CD4-positive, alpha-beta T cell treated with Interleukin-10 for 1 hour (primary cell): ENCODE results near the gene CXCL13.
"Not testable (repeated sequence)": the region's sequence is repeated elsewhere in the genome, so short reads cannot be mapped to it uniquely, and the experiment has no call there.

Experiments used
- DNase-seq: peaks from one replicate; pipeline ENCODE4 v3.0.0-alpha.2; 2020

The CXCL13 gene, protein sequence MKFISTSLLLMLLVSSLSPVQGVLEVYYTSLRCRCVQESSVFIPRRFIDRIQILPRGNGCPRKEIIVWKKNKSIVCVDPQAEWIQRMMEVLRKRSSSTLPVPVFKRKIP

DNA sequence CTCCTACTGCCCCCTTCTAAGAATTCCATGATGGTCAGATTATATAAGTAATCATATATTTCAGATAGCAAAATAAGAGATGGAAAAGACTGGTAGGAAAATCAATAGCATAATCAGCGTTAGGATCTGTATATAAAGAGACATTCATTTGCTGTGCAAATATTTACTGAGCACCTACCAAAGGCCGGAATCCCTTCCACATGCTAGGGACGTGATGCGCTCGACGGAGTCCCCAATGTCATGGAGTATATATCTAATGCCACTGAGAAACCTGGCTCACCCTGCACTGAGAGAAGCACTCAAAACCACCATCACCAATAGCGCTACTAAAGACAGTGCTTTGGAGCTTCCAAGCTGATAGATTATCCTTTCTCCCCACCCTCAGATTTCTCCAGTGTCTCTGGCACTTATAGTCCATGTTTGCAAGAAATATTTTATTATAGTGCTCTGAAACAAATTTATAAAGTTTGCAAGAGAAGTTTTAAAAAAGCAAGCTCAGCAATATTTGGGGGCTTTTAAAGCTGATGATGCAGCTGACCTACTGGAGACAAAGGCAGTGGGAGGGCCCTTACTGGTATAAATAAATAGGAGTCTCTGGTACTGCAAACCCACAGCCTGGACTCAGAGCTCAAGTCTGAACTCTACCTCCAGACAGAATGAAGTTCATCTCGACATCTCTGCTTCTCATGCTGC, at the start of gene CXCL13:
Gene CXCL13 (plus strand): TSS at position 611 of the 693 bp plus-strand sequence. CDS start 46 bp downstream, at position 657.
- no peak for DNase-seq

DNA sequence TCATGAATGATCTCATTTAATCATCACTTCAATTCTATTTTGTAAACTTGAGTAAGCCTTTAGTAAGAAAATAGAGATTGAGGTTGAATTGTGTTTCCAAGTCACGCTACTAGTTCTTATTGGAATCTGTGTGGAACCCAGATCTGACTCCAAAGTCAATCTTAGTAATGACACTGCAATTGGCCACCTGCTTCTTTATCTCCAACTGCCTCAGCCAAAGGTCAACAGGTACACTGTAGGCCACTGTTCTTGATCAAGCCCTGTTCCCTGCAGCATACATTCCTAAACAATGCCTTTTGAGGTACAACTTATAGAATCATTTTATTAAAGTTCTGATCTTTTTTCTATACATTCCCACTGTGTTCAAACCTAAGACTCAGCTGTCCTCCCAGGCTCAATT, 45.5 kb upstream of the CXCL13 start:
- DNase-seq, result no peak

DNA sequence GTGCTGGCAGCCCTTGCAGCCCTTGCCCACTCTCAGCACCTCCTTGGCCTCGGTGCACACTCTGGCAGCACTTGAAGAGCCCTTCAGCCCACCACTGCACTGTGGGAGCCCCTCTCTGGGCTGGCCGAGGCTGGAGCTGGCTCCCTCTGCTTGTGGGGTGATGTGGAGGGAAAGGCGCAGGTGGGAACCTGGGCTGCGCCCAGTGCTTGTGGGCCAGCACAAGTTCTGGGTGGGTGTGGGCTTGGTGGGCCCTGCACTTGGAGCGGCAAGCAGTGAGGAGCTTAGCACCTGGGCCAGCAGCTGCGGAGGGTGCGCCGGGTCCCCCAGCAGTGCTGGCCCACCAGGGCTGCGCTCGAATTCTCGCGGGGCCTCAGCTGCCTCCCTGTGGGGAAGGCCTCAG, 43.9 kb upstream of the CXCL13 start:
- DNase-seq, result not testable (repeated sequence)

DNA sequence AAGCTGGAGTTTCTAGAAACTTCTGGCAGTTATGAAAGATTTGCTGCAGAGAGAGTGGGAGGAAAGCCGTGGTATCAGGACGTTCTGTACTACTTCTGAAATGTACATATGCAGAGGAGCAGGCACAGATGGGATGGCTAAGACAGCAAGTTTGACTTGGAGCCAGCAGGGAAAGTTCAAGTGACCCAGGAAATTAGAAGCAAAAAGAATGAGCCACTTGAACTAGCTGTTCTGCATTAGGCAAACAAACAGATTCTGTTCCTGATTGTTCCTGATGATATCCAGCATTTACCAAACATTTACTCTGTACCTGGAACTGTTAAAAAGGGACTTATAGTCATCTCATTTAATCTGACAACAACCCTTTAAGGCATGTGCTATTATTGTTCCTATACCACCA, 41.4 kb upstream of the CXCL13 start:
- no peak for DNase-seq

DNA sequence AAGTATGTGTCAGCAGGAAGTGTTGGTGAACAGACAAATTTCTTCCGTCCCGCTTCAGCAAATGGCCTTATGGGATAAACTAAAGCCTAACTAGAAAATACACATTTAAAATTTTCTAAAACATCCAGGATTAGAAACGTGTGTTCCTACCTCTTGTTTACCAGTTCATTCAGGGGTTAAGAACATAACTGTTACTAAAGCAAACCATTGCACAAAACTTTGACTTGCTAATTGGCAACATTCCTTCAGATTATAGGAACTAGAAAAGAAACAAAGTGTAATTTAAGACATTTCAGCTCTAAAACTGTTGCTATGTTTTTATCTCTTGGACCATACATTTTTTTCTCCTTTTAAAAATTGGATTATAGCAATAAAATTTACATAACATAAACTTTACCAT, 39.5 kb upstream of the CXCL13 start:
- DNase-seq, result no peak

DNA sequence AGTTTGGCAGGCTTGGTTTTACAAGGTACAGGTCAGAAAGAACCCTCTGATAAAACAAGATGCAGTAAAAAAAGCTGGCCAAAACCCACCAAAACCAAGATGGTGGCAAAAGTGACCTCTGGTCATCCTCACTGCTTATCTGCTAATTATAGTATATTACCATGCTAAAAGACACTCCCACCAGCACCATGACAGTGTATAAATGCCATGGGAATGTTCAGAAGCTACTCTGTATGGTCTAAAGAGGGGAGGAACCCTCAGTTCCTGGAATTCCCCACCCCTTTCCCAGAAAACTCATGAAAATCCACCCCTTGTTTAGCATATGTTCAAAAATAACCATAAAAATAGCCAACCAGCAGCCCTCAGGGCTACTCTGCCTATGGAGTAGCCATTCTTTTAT, 38.1 kb upstream of the CXCL13 start:
- no peak for DNase-seq

DNA sequence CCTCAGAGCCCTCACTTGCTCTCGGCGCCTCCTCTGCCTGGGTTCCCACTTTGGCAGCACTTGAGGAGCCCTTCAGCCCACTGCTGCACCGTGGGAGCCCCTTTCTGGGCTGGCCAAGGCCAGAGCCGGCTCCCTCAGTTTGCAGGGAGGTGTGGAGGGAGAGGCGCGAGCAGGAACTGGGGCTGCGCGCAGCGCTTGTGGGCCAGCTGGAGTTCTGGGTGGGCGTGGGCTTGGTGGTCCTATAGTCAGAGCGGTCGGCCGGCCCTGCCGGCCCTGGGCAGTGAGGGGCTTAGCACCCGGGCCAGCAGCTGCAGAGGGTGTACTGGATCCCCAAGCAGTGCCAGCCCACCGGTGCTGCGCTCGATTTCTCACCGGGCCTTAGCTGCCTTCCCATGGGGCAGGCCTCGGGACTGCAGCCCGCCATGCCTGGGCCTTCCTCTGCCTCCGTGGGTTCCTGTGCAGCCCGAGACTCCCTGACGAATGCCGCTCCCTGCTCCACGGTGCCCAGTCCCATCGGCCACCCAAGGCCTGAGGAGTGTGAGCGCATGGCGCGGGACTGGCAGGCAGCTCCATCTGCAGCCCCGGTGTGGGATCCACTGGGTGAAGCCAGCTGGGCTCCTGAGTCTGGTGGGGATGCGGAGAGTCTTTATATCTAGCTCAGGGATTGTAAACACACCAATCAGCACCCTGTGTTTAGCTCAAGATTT, 35.0 kb upstream of the CXCL13 start:
- DNase-seq, result not testable (repeated sequence)

DNA sequence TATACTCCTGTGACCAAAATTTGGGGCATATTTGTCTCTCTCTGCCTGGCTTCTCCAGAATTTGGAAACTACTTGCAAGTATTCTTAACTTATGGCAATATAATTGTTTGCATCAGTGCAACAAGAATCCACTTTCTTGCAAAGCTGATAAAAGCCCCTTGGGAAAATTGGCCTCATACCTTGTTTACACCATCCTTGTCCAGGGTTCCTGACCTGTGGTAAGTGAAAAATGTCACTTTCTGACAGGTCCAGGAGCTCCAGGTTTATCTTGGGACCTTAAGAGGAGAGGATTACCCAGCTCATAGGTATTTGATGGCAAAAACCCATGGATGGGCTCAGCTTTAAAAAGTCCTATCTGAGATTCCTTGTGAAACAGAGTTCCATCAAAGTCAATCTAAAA, 29.3 kb upstream of the CXCL13 start:
- no peak for DNase-seq

DNA sequence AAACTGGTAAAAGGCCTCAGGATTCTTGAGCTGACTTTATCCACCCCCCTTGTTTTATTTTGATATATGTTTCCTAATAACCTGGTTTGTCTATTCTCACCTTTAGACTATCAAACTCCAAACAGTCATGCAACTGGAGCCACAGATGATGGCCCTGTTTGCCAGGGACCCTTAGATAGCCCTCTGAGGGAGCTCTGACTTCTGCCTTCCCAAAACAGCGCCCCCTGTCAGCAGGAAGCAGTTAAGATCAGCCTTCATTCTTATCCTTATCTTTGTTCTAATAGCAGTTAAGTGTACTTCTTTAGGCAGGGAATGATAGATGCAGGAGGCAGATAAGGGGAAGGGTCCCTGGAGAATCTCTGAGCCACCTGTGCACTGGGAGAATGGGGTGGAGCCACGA, 27.5 kb upstream of the CXCL13 start:
- no peak for DNase-seq

DNA sequence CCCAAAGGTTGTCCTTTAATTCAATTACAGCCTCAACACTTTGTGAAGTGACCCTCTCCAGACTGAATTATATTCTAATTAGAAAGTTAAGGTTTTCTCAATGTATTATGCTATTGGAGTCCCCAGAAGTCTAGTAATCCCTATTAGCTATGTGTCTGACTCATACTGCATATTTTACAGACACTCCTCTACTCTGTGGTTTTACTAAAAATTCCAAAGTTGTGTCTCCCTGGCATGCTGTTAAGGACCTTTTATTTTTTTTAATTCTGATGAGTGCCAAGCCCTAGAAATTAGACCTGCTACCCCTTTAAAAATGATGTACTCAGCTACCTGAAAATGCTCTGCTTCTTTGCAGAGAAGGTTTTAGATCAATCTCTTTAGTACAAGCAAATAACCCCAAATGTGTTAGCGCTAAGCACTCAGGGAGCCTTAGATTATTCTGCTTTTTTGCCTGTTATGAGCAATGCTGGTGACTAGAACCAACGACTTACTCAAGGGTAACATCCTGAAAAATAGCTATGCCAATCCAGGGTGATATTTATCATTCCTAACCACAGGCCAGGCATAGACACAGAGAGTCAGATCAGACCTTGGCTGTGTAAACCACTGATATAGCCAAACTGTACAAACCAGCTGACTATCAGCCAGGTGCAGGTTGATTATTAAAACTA, 26.1 kb upstream of the CXCL13 start:
- DNase-seq, result no peak

DNA sequence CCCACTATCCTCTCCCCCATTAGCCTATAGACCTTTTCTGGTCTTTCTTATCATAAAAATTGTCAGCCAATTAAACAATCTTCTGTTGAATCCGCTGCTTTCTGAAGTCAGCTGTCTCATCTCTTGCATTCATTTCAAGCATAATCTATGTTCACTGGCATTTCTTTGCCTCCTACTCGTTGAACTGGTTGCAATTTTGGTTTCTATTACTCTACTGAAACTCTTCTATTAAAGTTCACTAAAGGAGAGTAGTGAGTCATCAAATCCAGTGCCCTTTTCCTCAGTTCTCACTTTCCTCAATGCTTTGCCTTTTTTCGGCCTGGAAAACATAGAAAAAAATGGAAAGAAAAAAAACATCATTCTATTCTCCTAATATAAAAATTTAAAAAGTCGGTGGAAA, 23.9 kb upstream of the CXCL13 start:
- DNase-seq, result no peak

DNA sequence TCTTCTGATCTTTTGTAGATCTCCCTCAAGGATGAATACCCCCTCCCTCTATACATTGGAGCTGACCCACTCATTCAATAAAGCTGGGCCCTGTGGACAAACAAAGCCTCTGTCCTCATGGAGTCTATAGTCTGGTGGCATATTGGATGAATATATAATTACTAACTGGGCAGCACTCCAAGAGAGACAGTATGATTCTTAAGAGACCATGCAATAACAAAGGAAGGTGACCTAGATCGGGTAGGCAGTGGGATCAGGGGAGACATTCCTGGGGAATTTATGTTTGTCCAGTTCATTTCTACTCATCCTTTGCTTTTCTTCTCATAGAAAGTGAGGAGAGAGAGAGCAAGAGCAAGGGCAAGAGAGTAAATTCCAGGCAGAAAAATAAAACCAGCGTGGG, 23.5 kb upstream of the CXCL13 start:
- no peak for DNase-seq

DNA sequence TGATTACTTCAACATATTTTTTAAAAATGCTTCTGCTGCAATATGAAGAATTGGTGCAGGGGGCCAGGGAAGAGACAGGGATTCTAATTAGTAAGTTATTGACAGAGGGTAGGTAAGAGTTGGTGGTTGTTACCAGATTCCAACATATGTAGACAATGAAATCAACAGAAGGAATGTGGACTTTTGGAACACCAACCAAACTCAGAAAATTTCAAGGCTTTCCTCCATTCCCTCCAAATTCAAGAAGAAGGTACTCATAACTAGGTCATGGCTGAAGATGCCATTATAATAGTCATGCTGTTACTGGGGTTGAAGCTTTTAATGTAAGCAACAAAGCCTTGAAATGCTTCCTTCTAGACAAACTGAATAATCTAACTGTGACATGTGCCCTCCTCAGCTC, 22.9 kb upstream of the CXCL13 start:
- DNase-seq, result no peak

DNA sequence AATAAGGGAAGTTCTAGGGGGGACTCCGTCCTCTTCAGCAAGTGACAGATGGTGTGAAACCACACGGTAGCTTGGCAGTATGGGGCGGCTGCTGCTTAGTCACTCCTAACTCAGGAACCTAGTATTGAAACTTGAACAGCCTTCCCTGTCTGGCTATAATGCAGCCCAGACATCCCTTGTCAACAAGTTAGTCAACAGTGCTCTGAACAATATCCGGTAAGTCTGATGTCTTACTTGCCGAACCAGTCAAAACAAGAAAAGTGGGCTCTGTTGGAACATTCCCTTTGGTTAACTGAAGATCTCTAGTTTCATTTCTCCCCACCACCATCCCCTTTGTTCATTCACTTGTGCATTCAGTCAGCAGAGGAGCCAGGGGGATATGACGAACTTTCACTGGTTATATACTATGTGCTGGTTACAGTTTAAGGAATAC, 18.7 kb upstream of the CXCL13 start:
- peak; percentile 57 for DNase-seq

DNA sequence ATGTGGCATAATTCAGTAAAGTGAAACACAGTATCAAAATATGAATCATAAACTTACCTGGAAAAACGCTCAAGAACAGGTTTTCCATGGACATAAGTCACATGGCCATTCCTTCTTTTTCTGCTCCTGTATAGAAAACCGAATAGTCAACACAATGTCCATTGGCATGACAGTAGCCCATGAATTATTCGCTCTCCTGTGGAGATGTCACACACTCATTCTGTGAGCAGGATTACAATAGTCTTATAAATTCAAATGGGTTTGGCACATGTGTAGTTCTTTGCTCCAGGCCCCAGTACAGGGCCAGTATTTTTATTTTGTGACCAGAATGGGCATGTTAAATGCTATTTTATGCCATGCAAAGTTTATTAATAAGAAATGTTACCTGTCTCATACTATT, 15.1 kb upstream of the CXCL13 start:
- DNase-seq, result no peak

DNA sequence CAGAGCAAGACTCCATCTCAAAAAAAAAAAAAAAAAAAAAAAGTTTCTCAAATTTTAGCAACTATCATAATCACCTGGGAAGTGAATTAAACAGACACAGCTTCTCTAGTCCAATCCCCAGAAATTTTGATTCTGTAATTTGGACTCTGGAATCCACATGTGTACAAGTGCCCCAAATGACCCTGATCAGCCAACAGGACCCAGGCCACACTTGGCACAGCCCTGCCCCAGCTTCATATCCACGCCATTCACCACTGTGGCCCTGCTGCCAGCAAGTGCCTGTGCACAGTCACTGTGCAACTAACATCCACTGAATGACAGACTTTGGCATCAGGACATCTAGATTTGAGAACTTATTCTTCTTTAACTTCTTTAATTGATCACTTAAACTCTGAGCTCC, 14.1 kb upstream of the CXCL13 start:
- no peak for DNase-seq

DNA sequence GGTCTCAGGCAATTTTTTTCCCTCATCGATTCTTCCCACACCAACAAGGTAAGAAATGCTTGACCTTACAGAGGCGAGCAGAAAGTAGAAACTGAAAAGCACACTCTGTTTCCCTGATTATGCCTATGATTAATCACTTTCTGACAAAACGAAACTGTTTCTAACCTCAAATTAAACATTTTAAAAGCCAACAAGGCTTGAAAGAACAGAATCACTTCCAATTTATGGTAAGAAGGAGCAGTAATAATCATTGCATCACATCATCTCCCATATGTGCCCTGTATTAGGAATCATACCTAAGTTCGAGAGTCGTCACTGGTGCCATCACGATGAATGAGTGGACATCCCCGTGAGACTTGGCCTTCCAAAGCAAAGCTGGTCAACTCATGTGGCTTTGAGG, 12.5 kb upstream of the CXCL13 start:
- no peak for DNase-seq

DNA sequence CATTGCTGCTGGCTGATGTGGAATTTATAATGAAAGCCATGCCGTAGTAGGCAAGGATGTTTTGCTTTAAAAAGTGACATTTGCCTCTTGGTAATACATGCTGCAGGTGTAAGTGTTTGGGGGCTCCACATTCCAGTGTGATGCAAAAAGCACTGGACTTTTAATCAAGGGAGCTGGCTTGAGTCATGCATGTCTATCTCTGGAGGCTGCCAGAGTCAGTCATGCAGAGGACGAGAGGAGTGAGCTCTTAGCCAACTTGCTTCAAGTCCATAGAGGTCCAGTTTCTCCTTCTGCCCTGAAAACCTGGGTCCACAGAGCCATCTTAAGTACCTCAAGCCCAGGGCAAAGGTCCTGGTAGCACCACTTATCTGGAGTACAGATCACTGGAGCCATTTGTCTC, 11.6 kb upstream of the CXCL13 start:
- DNase-seq, result no peak

DNA sequence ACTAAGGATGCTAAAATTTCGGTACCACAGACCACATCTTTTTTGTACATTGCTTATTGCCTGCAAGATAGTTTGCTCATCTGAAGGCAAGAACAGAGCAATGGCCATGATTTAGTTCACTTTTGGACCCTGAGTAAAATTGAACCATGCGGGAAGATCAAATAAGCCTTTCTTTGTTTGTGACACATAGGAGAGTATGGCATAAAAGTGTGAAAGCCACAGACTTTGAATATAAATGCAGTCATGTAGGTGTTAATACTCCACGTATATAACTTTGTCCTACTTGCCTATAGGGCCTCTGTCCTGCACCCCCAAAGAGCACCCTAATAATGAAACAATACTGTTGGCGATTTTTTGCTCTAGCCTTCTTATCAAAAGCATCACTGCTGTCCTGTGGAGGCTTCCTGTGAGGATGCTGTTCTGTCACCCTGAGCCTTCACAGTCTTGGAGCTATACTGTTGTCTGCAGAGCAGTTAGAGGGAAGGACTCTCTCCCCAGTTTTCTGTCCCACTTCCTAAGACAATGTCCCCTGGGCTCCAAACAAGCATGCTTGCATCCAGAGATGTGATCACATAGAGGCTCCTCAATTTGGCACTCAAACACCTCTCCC, 10.2 kb upstream of the CXCL13 start:
- DNase-seq, result no peak

DNA sequence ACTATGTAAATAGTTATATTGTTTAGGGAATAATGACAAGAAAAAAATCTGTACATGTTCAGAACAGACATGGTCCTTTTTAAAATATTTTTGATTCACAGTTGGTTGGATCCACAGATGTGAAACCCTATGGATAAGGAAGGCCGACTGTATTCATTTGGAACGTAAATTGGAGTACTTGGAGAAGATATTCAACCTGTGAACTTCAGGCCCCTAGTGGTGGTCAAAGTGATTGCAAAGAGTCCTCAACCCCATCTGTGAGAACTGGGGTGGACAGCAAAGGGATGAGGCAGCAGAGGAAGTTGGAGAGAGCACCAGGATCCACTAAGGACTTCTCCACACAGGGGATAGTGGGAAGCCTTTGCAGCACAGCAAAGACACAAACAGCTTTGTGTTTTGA, 6.2 kb upstream of the CXCL13 start:
- DNase-seq, result no peak

DNA sequence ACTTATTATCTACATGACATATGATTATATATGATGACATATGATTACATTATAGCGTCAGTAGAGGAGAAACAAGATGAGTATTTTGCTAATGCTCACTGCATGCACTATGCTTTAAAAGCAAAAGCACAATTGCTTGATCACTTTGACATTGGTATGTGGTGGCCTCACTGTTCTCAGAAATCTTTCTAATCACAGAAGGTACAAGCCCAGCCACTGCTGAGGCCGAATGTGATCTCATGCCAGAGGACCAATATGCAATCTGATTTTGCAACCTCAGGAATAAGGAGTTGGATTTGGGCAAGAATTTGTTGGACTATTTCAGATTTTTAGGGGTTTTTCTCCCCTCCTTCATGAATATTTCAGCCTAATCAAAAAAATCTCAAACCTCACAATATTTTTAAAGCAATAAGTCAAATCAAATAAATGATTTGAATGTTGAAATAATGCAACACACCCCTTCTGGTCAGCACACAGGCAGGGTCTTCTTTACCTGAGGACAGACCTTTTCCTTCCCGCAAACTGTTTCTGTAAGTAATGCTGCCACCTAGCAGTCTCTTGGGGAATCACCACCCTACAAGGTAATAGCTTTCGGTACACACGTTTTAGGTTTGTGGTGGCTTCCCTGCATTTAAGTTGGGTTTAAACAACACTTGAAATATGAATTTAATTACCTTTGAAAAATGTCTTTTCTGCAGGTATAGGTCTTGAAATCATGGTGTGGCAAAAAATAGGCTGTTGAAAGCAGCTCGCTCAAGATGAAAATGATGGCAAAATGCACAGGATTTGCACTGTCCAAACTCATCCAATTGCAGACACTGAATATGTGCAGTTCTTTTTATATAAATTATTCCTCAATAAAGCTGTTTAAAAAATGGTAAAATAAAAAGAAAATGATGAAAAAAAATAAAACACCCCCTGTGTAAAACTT, 4.8 kb upstream of the CXCL13 start:
- peak; percentile 39 for DNase-seq

DNA sequence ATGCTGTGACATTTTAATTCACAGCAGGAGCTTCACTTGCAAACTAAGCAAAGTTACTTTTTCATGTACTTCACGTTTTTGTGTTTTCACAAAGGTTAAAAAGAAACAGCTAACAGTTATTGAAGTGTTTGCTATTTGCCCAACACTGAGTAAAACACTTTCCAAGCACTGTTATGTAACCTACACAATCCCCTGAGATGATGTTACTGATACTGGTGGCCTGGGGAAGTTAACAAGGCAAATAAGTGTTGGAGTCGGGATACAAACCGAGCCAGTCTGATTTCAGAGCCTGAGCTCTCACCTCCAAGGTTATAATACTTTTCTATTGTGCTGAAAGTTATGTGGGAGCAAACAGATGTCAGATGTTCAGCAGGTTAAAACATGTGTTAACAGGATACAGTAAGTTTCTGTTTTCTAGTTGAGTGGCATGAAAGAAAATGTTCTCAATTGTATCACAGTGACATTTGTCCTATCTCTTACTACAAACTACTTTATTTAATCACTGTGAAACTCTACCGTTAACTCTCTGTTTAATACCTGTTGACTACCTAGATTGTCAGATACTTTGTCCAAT, 3.9 kb upstream of the CXCL13 start:
- DNase-seq, result no peak
